ENCODE data around the gene EDN2. TPM values are rescaled to one million over a fixed set of nuclear protein-coding genes. Genes with fewer than 3 reads are reported as not detected.

EDN2 gene
- total and polyA plus RNA-seq, 2 experiments from 2014 or later: not detected

GRCh38 chr1:41511239-41511540, 26.7 kb upstream of the EDN2 start:
- H3K9me2 ChIP-seq (ENCODE audit: insufficient read depth): no peaks in the 10 kb centered on the region
- no peak overlapping the region for H3K4me2 ChIP-seq (ENCODE audit: unreplicated experiment)
- in situ Hi-C loops (cut with MboI): no loop called here
- H3K27ac ChIP-seq: no peak overlapping the region
- TF ChIP-seq EZH2 (IDR thresholded peaks at IDR 0.05; ENCODE audit: insufficient read depth, poor library complexity, severe bottlenecking) (no peak), EZH2phosphoT487 (IDR thresholded peaks at IDR 0.05; ENCODE audit: insufficient read depth, low read depth) (no peak)
- H3K4me3 ChIP-seq: no peak overlapping the region
- no peaks in the 10 kb centered on the region for H3F3A ChIP-seq (ENCODE audit: insufficient read depth)
- no peaks in the 10 kb centered on the region for H3K27me3 ChIP-seq (replicated peaks; ENCODE audit: insufficient read depth)
- no peaks in the 10 kb centered on the region for H3K9me3 ChIP-seq (ENCODE audit: low read depth)
- no peaks in the 10 kb centered on the region for H3K79me2 ChIP-seq (ENCODE audit: insufficient read depth)
- no peak for DNase-seq
- no peaks in the 10 kb centered on the region for H4K20me1 ChIP-seq (ENCODE audit: insufficient read depth)
- H3K9ac ChIP-seq: no peak overlapping the region
- WGBS, 2 experiments (ENCODE audit: low coverage in 1 of 2, low lambda C conversion rate in 2 of 2, missing lambda C conversion rate in 2 of 2): 95 to 99% methylated on average over 7 of the region's 7 CpGs
- no peak overlapping the region for H2AFZ ChIP-seq
- H3K36me3 ChIP-seq (ENCODE audit: low read depth): no peaks in the 10 kb centered on the region
- H3K4me1 ChIP-seq (ENCODE audit: insufficient read depth): no peaks in the 10 kb centered on the region

GRCh38 chr1:41510531-41511238, 26.2 kb upstream of the EDN2 start:
- 96 to 99% methylated on average over 32 to 34 of the region's 41 CpGs for WGBS, 2 experiments (ENCODE audit: low coverage in 1 of 2, low lambda C conversion rate in 2 of 2, missing lambda C conversion rate in 2 of 2)
- Histone ChIP-seq H3K9me3 (ENCODE audit: low read depth) (no peaks in the 10 kb centered on the region), H3K4me1 (ENCODE audit: insufficient read depth) (no peaks in the 10 kb centered on the region), H3K4me2 (ENCODE audit: unreplicated experiment) (no peak overlapping the region), H3K27me3 (replicated peaks; ENCODE audit: insufficient read depth) (no peaks in the 10 kb centered on the region), H3K4me3 (no peak overlapping the region), H3K27ac (no peak overlapping the region), H2AFZ (no peak overlapping the region), H3K9me2 (ENCODE audit: insufficient read depth) (no peaks in the 10 kb centered on the region), H3K36me3 (ENCODE audit: low read depth) (no peaks in the 10 kb centered on the region), H3F3A (ENCODE audit: insufficient read depth) (no peaks in the 10 kb centered on the region), H3K9ac (no peak overlapping the region), H4K20me1 (ENCODE audit: insufficient read depth) (no peaks in the 10 kb centered on the region), H3K79me2 (ENCODE audit: insufficient read depth) (no peaks in the 10 kb centered on the region)
- in situ Hi-C loops (cut with MboI): no loop called here
- TF ChIP-seq EZH2phosphoT487 (IDR thresholded peaks at IDR 0.05; ENCODE audit: insufficient read depth, low read depth) (no peak), EZH2 (IDR thresholded peaks at IDR 0.05; ENCODE audit: insufficient read depth, poor library complexity, severe bottlenecking) (no peak)
- no peak for DNase-seq

GRCh38 chr1:41509270-41509671, 24.8 kb upstream of the EDN2 start:
- no peak overlapping the region for H3K4me2 ChIP-seq (ENCODE audit: unreplicated experiment)
- H3F3A ChIP-seq (ENCODE audit: insufficient read depth): peaks cover 3% of the 10 kb centered on the region; the same call in 1 of the 2 replicates
- WGBS, 2 experiments (ENCODE audit: low coverage in 1 of 2, low lambda C conversion rate in 2 of 2, missing lambda C conversion rate in 2 of 2): 81 to 83% methylated on average over 8 to 9 of the region's 9 CpGs
- H4K20me1 ChIP-seq (ENCODE audit: insufficient read depth): no peaks in the 10 kb centered on the region
- H3K36me3 ChIP-seq (ENCODE audit: low read depth): no peaks in the 10 kb centered on the region
- H2AFZ ChIP-seq: no peak overlapping the region
- H3K9me3 ChIP-seq (ENCODE audit: low read depth): no peaks in the 10 kb centered on the region
- H3K4me1 ChIP-seq (ENCODE audit: insufficient read depth): no peaks in the 10 kb centered on the region
- H3K4me3 ChIP-seq: no peak overlapping the region
- no peak overlapping the region for H3K9ac ChIP-seq
- no peak for DNase-seq
- no peaks in the 10 kb centered on the region for H3K79me2 ChIP-seq (ENCODE audit: insufficient read depth)
- in situ Hi-C loops (cut with MboI): no loop called here
- no peak overlapping the region for H3K27ac ChIP-seq
- no peaks in the 10 kb centered on the region for H3K27me3 ChIP-seq (replicated peaks; ENCODE audit: insufficient read depth)
- TF ChIP-seq EZH2 (IDR thresholded peaks at IDR 0.05; ENCODE audit: insufficient read depth, poor library complexity, severe bottlenecking) (no peak), EZH2phosphoT487 (IDR thresholded peaks at IDR 0.05; ENCODE audit: insufficient read depth, low read depth) (no peak)
- no peaks in the 10 kb centered on the region for H3K9me2 ChIP-seq (ENCODE audit: insufficient read depth)

- Histone ChIP-seq H3K36me3 (ENCODE audit: low read depth) (no peaks in the 10 kb centered on the region), H3K27me3 (replicated peaks; ENCODE audit: insufficient read depth) (no peaks in the 10 kb centered on the region), H4K20me1 (ENCODE audit: insufficient read depth) (no peaks in the 10 kb centered on the region), H3K9ac (no peak overlapping the region), H2AFZ (no peak overlapping the region), H3K9me2 (ENCODE audit: insufficient read depth) (no peaks in the 10 kb centered on the region), H3K79me2 (ENCODE audit: insufficient read depth) (no peaks in the 10 kb centered on the region), H3F3A (ENCODE audit: insufficient read depth) (peaks cover 11% of the 10 kb centered on the region; the same call in 1 of the 2 replicates), H3K9me3 (ENCODE audit: low read depth) (no peaks in the 10 kb centered on the region), H3K27ac (no peak overlapping the region), H3K4me1 (ENCODE audit: insufficient read depth) (no peaks in the 10 kb centered on the region), H3K4me3 (no peak overlapping the region), H3K4me2 (ENCODE audit: unreplicated experiment) (no peak overlapping the region)
- 85 to 100% methylated on average over 2 of the region's 2 CpGs for WGBS, 2 experiments (ENCODE audit: low coverage in 1 of 2, low lambda C conversion rate in 2 of 2, missing lambda C conversion rate in 2 of 2)
- DNase-seq: no peak
- in situ Hi-C loops (cut with MboI): no loop called here
- TF ChIP-seq EZH2 (IDR thresholded peaks at IDR 0.05; ENCODE audit: insufficient read depth, poor library complexity, severe bottlenecking) (no peak), EZH2phosphoT487 (IDR thresholded peaks at IDR 0.05; ENCODE audit: insufficient read depth, low read depth) (no peak)
These were observed 23.8 kb upstream of the EDN2 start for GRCh38 chr1:41508290-41508689.
